ENCODE measurements around the gene GABRB2. TPM values are rescaled to one million over a fixed set of nuclear protein-coding genes. Genes with fewer than 3 reads are reported as not detected.

Gene GABRB2
- total RNA-seq, 1 donor from 2014 or later: not detected

DNA sequence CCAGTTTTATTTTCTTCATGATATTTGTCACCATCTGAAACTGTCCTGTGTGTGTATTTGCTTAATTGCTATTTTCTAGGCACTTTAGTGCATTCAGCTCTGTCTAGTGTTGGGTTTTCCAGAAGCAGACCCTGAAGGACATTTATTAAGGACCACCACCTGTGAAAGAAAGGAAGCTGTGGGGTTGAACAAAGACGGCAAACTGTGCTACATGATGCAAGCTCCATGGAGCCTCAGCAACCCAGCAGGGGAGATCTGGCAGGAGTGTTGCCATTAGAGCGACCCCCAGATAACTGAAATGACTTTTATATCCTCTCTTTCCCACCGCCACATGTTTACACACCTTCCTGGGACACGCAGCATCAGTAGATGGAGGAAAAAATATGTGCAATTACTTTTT is 125.5 kb downstream of the GABRB2 start:
- Histone ChIP-seq H3K4me3 (ENCODE audit: low read depth, low read length) (no peak overlapping the region), H3K27me3 (ENCODE audit: control insufficient read depth, insufficient read depth, low read length) (no peaks in the 10 kb centered on the region), H3K36me3 (ENCODE audit: control insufficient read depth, insufficient read depth, low read length) (no peaks in the 10 kb centered on the region)
- no peak for DNase-seq (ENCODE audit: low read depth)
- TF ChIP-seq, protein P1, sequence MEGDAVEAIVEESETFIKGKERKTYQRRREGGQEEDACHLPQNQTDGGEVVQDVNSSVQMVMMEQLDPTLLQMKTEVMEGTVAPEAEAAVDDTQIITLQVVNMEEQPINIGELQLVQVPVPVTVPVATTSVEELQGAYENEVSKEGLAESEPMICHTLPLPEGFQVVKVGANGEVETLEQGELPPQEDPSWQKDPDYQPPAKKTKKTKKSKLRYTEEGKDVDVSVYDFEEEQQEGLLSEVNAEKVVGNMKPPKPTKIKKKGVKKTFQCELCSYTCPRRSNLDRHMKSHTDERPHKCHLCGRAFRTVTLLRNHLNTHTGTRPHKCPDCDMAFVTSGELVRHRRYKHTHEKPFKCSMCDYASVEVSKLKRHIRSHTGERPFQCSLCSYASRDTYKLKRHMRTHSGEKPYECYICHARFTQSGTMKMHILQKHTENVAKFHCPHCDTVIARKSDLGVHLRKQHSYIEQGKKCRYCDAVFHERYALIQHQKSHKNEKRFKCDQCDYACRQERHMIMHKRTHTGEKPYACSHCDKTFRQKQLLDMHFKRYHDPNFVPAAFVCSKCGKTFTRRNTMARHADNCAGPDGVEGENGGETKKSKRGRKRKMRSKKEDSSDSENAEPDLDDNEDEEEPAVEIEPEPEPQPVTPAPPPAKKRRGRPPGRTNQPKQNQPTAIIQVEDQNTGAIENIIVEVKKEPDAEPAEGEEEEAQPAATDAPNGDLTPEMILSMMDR (IDR thresholded peaks at IDR 0.05; ENCODE audit: insufficient read depth, low read length, poor library complexity, severe bottlenecking): no peak

DNA sequence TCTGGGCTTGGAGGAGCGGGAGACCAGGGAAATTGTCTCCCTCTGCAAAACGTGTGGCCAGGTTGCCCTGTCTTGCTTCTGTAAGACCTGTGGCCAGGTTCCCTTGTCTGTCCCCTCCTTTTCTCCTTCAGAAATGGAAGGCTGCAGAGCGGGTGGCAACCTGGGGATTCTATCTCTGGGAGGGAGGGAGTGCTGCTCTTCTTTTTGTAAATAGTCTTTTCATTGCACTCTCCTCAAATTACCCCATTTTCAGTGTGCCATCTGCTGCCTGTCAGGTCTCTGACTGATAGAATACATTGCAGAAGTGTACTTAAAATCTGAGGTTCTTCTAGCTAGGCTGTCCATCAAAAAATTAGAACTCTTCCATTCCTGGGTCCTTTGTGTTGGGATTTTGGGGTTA is 126.0 kb downstream of the GABRB2 start:
- TF ChIP-seq, protein P1 (IDR thresholded peaks at IDR 0.05; ENCODE audit: insufficient read depth, low read length, poor library complexity, severe bottlenecking): no peak
- Histone ChIP-seq H3K27me3 (ENCODE audit: control insufficient read depth, insufficient read depth, low read length) (no peaks in the 10 kb centered on the region), H3K36me3 (ENCODE audit: control insufficient read depth, insufficient read depth, low read length) (no peaks in the 10 kb centered on the region), H3K4me3 (ENCODE audit: low read depth, low read length) (no peak overlapping the region)
- no peak for DNase-seq (ENCODE audit: low read depth)

DNA sequence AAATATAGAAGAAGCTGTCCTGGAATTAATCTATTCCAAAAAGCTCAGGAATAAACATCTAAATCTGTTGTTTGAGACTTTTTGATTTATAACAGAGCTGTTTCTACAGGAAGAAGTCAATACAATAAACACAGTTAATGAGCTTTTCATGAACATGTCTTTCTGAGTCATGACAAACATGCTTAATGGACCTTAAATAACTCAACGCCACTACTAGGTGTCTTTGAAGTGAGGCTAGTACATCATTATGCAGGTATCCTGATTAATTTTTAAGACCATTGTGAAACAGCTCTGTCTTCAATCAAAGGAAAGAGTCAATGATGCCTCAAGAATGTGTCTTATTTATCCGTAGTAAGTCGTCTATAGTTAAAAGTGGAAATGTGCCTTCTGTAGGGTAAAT is 131.6 kb downstream of the GABRB2 start:
- no peaks in the 10 kb centered on the region for H3K27me3 ChIP-seq (ENCODE audit: control insufficient read depth, insufficient read depth, low read length)
- H3K36me3 ChIP-seq (ENCODE audit: control insufficient read depth, insufficient read depth, low read length): no peaks in the 10 kb centered on the region
- H3K4me3 ChIP-seq (ENCODE audit: low read depth, low read length): no peak overlapping the region
- TF ChIP-seq, protein P1 (IDR thresholded peaks at IDR 0.05; ENCODE audit: insufficient read depth, low read length, poor library complexity, severe bottlenecking): no peak
- no peak for DNase-seq (ENCODE audit: low read depth)

DNA sequence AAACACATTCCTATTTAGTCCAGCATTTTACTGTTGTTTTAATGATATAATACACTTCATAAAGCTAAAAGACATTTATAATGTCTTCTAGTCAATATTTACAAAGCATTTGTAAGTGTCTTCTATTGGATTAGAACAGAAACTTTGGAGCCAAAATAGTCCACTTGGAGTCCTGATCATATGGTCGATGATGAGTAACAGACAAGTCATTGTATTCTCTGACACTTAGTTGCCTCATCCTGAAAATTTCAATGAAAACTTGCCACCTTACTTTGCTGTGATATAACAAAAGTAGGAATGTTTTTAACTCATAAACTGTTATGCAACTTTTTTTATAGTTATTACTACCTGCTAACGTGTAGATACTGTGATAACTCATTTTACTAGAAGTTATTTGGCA is 132.5 kb downstream of the GABRB2 start:
- no peaks in the 10 kb centered on the region for H3K36me3 ChIP-seq (ENCODE audit: control insufficient read depth, insufficient read depth, low read length)
- H3K4me3 ChIP-seq (ENCODE audit: low read depth, low read length): no peak overlapping the region
- DNase-seq (ENCODE audit: low read depth): no peak
- H3K27me3 ChIP-seq (ENCODE audit: control insufficient read depth, insufficient read depth, low read length): no peaks in the 10 kb centered on the region
- TF ChIP-seq, protein P1 (IDR thresholded peaks at IDR 0.05; ENCODE audit: insufficient read depth, low read length, poor library complexity, severe bottlenecking): no peak

DNA sequence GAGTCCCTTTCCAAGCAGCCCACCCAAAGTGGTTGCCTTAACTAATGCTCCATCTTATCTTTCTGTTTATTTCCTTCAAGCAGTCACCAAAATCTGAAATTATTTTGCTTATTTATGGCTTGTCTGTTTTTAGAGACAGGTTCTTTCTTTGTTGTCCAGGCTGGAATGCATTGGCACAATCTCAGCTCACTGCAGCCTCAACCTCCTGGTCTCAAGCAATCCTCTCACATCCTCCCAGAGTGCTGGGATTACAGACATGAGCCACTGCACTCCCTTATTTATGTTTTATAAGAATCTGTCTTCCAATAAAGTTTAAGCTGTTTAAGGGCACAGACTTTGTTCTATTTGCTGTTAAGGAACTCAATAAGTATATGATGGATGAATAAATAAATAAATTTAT is 133.7 kb downstream of the GABRB2 start:
- DNase-seq (ENCODE audit: low read depth): no peak

DNA sequence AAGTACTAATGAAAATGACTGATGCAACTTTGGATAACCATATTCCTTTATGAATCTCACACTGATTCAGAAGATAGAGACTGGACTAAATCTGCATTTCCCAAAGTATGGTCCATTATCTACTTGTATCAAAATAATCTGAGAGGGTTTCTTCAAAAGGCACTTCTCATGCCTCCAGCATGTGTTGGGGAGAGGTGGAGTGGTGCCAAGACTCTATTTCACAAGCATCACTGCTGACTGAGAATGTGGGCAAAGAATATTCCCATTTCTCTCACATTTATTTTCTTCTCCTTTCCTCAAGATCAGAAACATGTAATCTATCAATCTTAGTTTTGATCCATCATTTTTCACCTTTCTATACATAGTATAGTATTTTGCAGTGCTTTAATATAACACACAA is 135.4 kb downstream of the GABRB2 start:
- DNase-seq (ENCODE audit: low read depth): no peak
- H3K36me3 ChIP-seq (ENCODE audit: control insufficient read depth, insufficient read depth, low read length): no peaks in the 10 kb centered on the region
- no peaks in the 10 kb centered on the region for H3K27me3 ChIP-seq (ENCODE audit: control insufficient read depth, insufficient read depth, low read length)
- TF ChIP-seq, protein P1 (IDR thresholded peaks at IDR 0.05; ENCODE audit: insufficient read depth, low read length, poor library complexity, severe bottlenecking): no peak
- H3K4me3 ChIP-seq (ENCODE audit: low read depth, low read length): no peak overlapping the region

More for the DNA sequence above, 133.7 kb downstream of the GABRB2 start:
- H3K36me3 ChIP-seq (ENCODE audit: control insufficient read depth, insufficient read depth, low read length): no peaks in the 10 kb centered on the region
- no peaks in the 10 kb centered on the region for H3K27me3 ChIP-seq (ENCODE audit: control insufficient read depth, insufficient read depth, low read length)
- TF ChIP-seq, protein P1 (IDR thresholded peaks at IDR 0.05; ENCODE audit: insufficient read depth, low read length, poor library complexity, severe bottlenecking): no peak
- H3K4me3 ChIP-seq (ENCODE audit: low read depth, low read length): no peak overlapping the region

Measured in kidney epithelial cell (primary cell).